Measurements from ENCODE around the gene IQSEC1. TPM values are rescaled to one million over a fixed set of nuclear protein-coding genes. Genes with fewer than 3 reads are reported as not detected.

Gene IQSEC1
- total RNA-seq, 1 experiment from 2014 or later = 13.0 TPM

DNA sequence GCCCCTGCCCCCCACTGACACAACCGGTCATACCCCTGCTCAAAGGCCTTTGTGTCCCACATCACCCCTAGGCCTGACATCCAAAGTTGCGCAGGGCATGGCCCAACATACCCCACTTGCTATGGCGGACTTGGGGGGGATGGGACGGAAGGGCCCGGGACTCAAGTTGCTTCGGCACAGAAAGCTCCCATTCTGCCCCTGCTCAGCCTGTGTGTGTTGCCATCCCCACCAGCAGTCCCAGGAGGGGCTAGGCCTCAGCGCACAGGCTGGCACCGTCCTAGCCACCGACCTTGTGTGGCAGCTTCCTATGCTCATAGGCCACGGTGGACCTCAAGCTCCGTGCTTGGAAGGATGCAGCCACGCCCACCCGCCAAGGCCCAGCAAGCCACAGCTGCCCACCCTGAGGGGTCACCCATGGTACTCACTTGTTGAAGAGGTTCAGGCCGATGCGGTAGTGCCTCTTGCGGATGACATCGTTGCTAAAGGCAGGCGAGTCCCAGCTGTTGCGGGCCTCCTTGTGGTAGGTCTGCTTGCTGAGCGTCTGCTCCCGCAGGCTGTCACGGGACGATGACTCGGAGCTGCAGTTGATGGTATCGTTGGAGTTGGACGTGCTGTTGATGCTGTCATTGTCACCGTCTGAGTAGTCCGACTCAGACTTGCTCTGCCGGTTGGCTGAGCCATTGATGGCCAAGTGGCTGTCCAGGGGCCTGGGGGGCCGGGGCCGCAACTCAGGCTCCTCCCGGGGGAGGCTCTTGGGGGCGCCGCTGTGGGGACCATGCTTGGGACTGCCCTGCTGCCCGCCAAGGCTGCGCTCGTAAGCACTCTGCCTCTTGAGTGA, 138.0 kb downstream of the IQSEC1 start:
- CTCF ChIA-PET = no interaction called here
- no peaks in the 10 kb centered on the region for H3K27me3 ChIP-seq (replicated peaks; ENCODE audit: insufficient read depth, low read depth, low read length, poor library complexity)
- no peaks in the 10 kb centered on the region for H3K36me3 ChIP-seq (ENCODE audit: insufficient read depth, low read length, poor library complexity, severe bottlenecking)
- H3K27ac ChIP-seq (ENCODE audit: low read depth, low read length, poor library complexity, severe bottlenecking) = no peak overlapping the region
- no peak overlapping the region for H3K4me3 ChIP-seq (ENCODE audit: low read depth, low read length, poor library complexity, severe bottlenecking)
- no peak for DNase-seq (ENCODE audit: low spot score)
- BruUV-seq (replicated peaks) = no TSS peak
- TF ChIP-seq, protein P1, sequence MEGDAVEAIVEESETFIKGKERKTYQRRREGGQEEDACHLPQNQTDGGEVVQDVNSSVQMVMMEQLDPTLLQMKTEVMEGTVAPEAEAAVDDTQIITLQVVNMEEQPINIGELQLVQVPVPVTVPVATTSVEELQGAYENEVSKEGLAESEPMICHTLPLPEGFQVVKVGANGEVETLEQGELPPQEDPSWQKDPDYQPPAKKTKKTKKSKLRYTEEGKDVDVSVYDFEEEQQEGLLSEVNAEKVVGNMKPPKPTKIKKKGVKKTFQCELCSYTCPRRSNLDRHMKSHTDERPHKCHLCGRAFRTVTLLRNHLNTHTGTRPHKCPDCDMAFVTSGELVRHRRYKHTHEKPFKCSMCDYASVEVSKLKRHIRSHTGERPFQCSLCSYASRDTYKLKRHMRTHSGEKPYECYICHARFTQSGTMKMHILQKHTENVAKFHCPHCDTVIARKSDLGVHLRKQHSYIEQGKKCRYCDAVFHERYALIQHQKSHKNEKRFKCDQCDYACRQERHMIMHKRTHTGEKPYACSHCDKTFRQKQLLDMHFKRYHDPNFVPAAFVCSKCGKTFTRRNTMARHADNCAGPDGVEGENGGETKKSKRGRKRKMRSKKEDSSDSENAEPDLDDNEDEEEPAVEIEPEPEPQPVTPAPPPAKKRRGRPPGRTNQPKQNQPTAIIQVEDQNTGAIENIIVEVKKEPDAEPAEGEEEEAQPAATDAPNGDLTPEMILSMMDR (conservative IDR thresholded peaks at IDR 0.05; ENCODE audit: low read depth, low read length) = no peak
- no peak for TF ChIP-seq EZH2 (IDR thresholded peaks at IDR 0.05; ENCODE audit: borderline replicate concordance, low read depth, low read length, poor library complexity, severe bottlenecking)
- POLR2A ChIA-PET (ENCODE audit: low non-redundant PET) = no interaction called here
- intact Hi-C loops (cut with micrococcal nuclease; ENCODE audit: unreplicated experiment) = no loop called here
- no peaks in the 10 kb centered on the region for H3K9me3 ChIP-seq (ENCODE audit: low read depth, low read length, poor library complexity, severe bottlenecking)
- H3K4me1 ChIP-seq (ENCODE audit: insufficient read depth, low read length, poor library complexity, severe bottlenecking) = no peaks in the 10 kb centered on the region

DNA sequence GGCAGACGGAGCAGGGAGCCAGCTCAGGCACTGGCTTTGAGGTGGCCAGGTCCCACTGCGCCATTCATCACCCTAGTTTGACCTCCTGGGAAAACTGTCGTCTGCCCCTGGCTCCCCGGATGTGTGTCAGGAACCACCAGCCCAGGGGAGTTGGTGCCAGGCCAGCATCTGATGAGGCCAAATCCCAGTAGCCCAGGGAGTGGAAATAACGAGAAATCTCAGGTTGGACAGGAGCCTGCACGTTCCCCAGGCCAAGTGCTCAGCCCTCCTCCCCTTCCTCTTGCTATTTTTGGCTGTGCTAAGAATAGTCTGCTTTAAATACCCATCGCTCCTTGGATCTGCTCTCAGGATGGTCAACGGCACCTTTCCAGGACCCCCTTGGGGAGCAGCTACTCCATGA, 138.8 kb downstream of the IQSEC1 start:
- Histone ChIP-seq H3K27ac (ENCODE audit: low read depth, low read length, poor library complexity, severe bottlenecking) (no peak overlapping the region), H3K9me3 (ENCODE audit: low read depth, low read length, poor library complexity, severe bottlenecking) (no peaks in the 10 kb centered on the region), H3K27me3 (replicated peaks; ENCODE audit: insufficient read depth, low read depth, low read length, poor library complexity) (no peaks in the 10 kb centered on the region), H3K36me3 (ENCODE audit: insufficient read depth, low read length, poor library complexity, severe bottlenecking) (no peaks in the 10 kb centered on the region), H3K4me3 (ENCODE audit: low read depth, low read length, poor library complexity, severe bottlenecking) (no peak overlapping the region), H3K4me1 (ENCODE audit: insufficient read depth, low read length, poor library complexity, severe bottlenecking) (no peaks in the 10 kb centered on the region)
- CTCF ChIA-PET = no interaction called here
- no TSS peak for BruUV-seq (replicated peaks)
- TF ChIP-seq, protein P1 (conservative IDR thresholded peaks at IDR 0.05; ENCODE audit: low read depth, low read length) = no peak
- no peak for TF ChIP-seq EZH2 (IDR thresholded peaks at IDR 0.05; ENCODE audit: borderline replicate concordance, low read depth, low read length, poor library complexity, severe bottlenecking)
- POLR2A ChIA-PET (ENCODE audit: low non-redundant PET) = no interaction called here
- DNase-seq (ENCODE audit: low spot score) = no peak
- intact Hi-C loops (cut with micrococcal nuclease; ENCODE audit: unreplicated experiment) = no loop called here

DNA sequence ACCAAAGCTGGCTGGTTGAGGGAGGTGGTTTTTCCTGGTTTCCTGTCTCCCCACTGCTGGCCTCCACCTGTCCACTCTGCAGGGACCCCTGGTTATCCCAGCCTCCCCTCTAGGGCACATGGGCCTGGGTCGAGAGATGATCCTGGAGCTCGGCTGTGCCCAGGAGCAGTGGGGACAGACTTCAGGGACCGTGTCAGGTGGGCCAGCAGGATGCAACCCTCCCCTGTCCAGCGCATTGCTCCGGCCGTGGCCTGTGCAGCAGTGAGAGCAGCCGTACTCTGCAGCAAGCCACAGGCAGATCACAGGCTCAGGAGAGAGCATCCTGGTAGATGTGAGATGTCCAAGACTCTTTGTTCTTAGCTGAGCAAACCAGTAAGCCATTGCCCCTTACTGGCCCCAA, 139.3 kb downstream of the IQSEC1 start:
- Histone ChIP-seq H3K9me3 (ENCODE audit: low read depth, low read length, poor library complexity, severe bottlenecking) (no peaks in the 10 kb centered on the region), H3K36me3 (ENCODE audit: insufficient read depth, low read length, poor library complexity, severe bottlenecking) (no peaks in the 10 kb centered on the region), H3K27ac (ENCODE audit: low read depth, low read length, poor library complexity, severe bottlenecking) (no peak overlapping the region), H3K27me3 (replicated peaks; ENCODE audit: insufficient read depth, low read depth, low read length, poor library complexity) (no peaks in the 10 kb centered on the region), H3K4me3 (ENCODE audit: low read depth, low read length, poor library complexity, severe bottlenecking) (no peak overlapping the region), H3K4me1 (ENCODE audit: insufficient read depth, low read length, poor library complexity, severe bottlenecking) (no peaks in the 10 kb centered on the region)
- ChIA-PET POLR2A (ENCODE audit: low non-redundant PET) (no interaction called here), CTCF (no interaction called here)
- no peak for DNase-seq (ENCODE audit: low spot score)
- TF ChIP-seq, protein P1 (conservative IDR thresholded peaks at IDR 0.05; ENCODE audit: low read depth, low read length) = no peak
- TF ChIP-seq EZH2 (IDR thresholded peaks at IDR 0.05; ENCODE audit: borderline replicate concordance, low read depth, low read length, poor library complexity, severe bottlenecking) = no peak
- intact Hi-C loops (cut with micrococcal nuclease; ENCODE audit: unreplicated experiment) = no loop called here
- BruUV-seq (replicated peaks) = no TSS peak

Measured in A673 (cell line).